Stomach smooth muscle (tissue), 2 donors: ENCODE data around the gene TM9SF1.

ENCODE experiments used
- H3K27ac ChIP-seq: one replicate; pipeline ENCODE4 v1.7.0; 2013; ENCODE audit warnings: mild to moderate bottlenecking, low read length, inconsistent platforms
- H3K27me3 ChIP-seq, 2 donors: one replicate each; pipeline ENCODE4 v1.7.0; 2013; ENCODE audit warnings: low read length in 2 of 2; ENCODE audit not compliant: insufficient read depth in 2 of 2, control insufficient read depth in 1 of 2
- H3K36me3 ChIP-seq, 2 donors: one replicate each; pipeline ENCODE4 v1.7.0; 2013; ENCODE audit warnings: low read length in 2 of 2; ENCODE audit not compliant: control insufficient read depth in 2 of 2, insufficient read depth in 2 of 2
- H3K4me1 ChIP-seq: one replicate; pipeline ENCODE4 v1.7.0; 2013; ENCODE audit warnings: low read length; ENCODE audit not compliant: control insufficient read depth, insufficient read depth
- H3K4me3 ChIP-seq, 2 donors: one replicate each; pipeline ENCODE4 v1.7.0; 2013; ENCODE audit warnings: low read length in 2 of 2
- H3K9ac ChIP-seq, 2 donors: one replicate each; pipeline ENCODE4 v1.7.0; 2013; ENCODE audit warnings: low read length in 2 of 2, mild to moderate bottlenecking in 1 of 2
- H3K9me3 ChIP-seq, 2 donors: one replicate each; pipeline ENCODE4 v1.7.0; 2013; ENCODE audit warnings: low read length in 2 of 2; ENCODE audit not compliant: control insufficient read depth in 2 of 2
- donor health status: healthy.
- donor health status: Pancreatic carcinoma.

Gene TM9SF1

GRCh38 chr14:24139272-24139934, 55.8 kb downstream of the TM9SF1 start:
- Histone ChIP-seq H3K9ac (no peak overlapping the region), H3K36me3 (peaks cover 21 to 30% of the 10 kb centered on the region in 2 donors), H3K9me3 (no peaks in the 10 kb centered on the region), H3K27me3 (no peaks in the 10 kb centered on the region), H3K27ac (no peak overlapping the region), H3K4me1 (peaks cover 47% of the 10 kb centered on the region), H3K4me3 (no peak overlapping the region)
